ENCODE results near the gene SPDYE4. TPM values are rescaled to one million over a fixed set of nuclear protein-coding genes. Genes with fewer than 3 reads are reported as not detected.

SPDYE4 gene
- polyA plus RNA-seq, 1 experiment, result not detected

DNA sequence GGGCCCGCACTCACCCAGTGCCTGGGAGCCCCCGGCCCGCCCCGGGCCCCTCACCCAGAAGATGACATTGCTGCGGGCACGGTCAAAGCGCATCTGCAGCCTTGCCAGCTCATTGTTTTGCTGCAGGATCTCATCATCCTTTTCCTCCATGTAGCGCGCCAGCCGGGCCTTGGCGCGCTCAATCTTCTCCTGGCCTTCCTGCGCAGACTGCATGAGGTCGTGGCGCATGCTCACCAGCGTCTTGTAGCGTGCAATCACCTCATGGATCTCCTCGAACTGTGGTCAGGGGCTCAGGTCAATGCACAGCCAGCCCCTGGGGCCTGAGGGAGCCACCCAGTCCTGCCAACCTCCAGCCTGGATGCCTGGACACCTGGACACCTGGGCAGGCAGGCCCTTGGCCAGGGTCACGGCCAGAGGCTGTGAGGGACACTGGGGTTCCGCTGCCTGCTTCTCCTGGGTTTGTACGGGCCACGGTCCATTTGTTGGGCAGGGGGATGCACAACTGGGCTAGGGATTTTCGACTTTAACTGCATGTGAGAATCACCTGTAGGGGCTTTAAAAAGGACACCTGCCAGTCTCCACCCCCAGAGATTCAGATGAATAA lies 22.9 kb downstream of the SPDYE4 start:
- Histone ChIP-seq H3K4me3 (ENCODE audit: low read depth, low read length) (no peak overlapping the region), H3K27me3 (ENCODE audit: control insufficient read depth, insufficient read depth, low read length) (0 out of 2 replicates have a peak, but pooled peaks cover 5% of the 10 kb centered on the region), H3K36me3 (ENCODE audit: control insufficient read depth, insufficient read depth, low read length) (no peaks in the 10 kb centered on the region)
- DNase-seq (ENCODE audit: low read depth), result no peak
- POLR2A ChIA-PET, result no interaction called here
- TF ChIP-seq CTCF (IDR thresholded peaks at IDR 0.05; ENCODE audit: insufficient read depth, low read depth, low read length), result no peak
- CTCF ChIA-PET, result no interaction called here

DNA sequence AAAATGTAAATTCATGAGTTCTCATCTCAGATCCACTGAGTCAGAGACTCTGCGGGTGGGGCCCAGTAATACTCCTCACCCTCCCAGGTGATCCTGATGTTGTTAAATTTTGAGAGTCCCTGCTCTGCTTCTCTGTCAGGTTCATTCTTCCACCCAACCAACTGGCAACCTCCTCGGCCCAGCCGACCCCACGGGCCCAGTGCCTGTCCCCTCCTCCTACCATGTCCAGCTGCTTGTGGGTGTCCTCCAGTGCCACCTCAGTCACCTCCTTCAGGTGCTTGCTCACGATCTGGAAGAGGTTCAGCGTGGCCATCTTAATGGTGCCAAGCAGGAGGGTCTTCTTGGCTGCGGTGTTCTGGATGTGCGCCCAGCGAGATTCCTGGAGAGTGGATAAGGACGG lies 23.5 kb downstream of the SPDYE4 start:
- ChIA-PET CTCF (no interaction called here), POLR2A (no interaction called here)
- H3K27me3 ChIP-seq (ENCODE audit: control insufficient read depth, insufficient read depth, low read length), result 0 out of 2 replicates have a peak, but pooled peaks cover 5% of the 10 kb centered on the region
- no peak for DNase-seq (ENCODE audit: low read depth)
- no peak for TF ChIP-seq CTCF (IDR thresholded peaks at IDR 0.05; ENCODE audit: insufficient read depth, low read depth, low read length)
- no peaks in the 10 kb centered on the region for H3K36me3 ChIP-seq (ENCODE audit: control insufficient read depth, insufficient read depth, low read length)
- no peak overlapping the region for H3K4me3 ChIP-seq (ENCODE audit: low read depth, low read length)

- ChIA-PET POLR2A (no interaction called here), CTCF (interaction anchor here (0.6 to 1.7 kb wide), 3 partner anchors 9 to 348 kb away, joined by 4 to 8 read pairs (median 4); no protein-coding TSS in a partner anchor)
- no peaks in the 10 kb centered on the region for H3K36me3 ChIP-seq (ENCODE audit: control insufficient read depth, insufficient read depth, low read length)
- 0 out of 2 replicates have a peak, but pooled peaks cover 5% of the 10 kb centered on the region for H3K27me3 ChIP-seq (ENCODE audit: control insufficient read depth, insufficient read depth, low read length)
- no peak overlapping the region for H3K4me3 ChIP-seq (ENCODE audit: low read depth, low read length)
- no peak for TF ChIP-seq CTCF (IDR thresholded peaks at IDR 0.05; ENCODE audit: insufficient read depth, low read depth, low read length)
- DNase-seq (ENCODE audit: low read depth), result no peak
Observed at GRCh38 chr17:8732406-8733085, 25.8 kb downstream of the SPDYE4 start.

GRCh38 chr17:8729860-8730259 lies 28.5 kb downstream of the SPDYE4 start:
- no peaks in the 10 kb centered on the region for H3K36me3 ChIP-seq (ENCODE audit: control insufficient read depth, insufficient read depth, low read length)
- POLR2A ChIA-PET, result no interaction called here
- H3K27me3 ChIP-seq (ENCODE audit: control insufficient read depth, insufficient read depth, low read length), result no peaks in the 10 kb centered on the region
- H3K4me3 ChIP-seq (ENCODE audit: low read depth, low read length), result no peak overlapping the region
- no peak for TF ChIP-seq CTCF (IDR thresholded peaks at IDR 0.05; ENCODE audit: insufficient read depth, low read depth, low read length)
- no peak for DNase-seq (ENCODE audit: low read depth)
- CTCF ChIA-PET, result no interaction called here

- no peak for TF ChIP-seq CTCF (IDR thresholded peaks at IDR 0.05; ENCODE audit: insufficient read depth, low read depth, low read length)
- no peak for DNase-seq (ENCODE audit: low read depth)
- POLR2A ChIA-PET, result no interaction called here
- Histone ChIP-seq H3K27me3 (ENCODE audit: control insufficient read depth, insufficient read depth, low read length) (no peaks in the 10 kb centered on the region), H3K4me3 (ENCODE audit: low read depth, low read length) (no peak overlapping the region), H3K36me3 (ENCODE audit: control insufficient read depth, insufficient read depth, low read length) (no peaks in the 10 kb centered on the region)
- CTCF ChIA-PET, result no interaction called here
Observed at GRCh38 chr17:8729421-8729820, 28.9 kb downstream of the SPDYE4 start.

Measured in BJ (cell line).